GM23338 (cell line): ENCODE data around the gene PLD1.

Experiments used
- CREB1 ChIP-seq: fragments of 250-450 bp; sonication (Bioruptor Pico); IDR thresholded peaks from 2 replicates; pipeline ENCODE4 v1.5.0; 2020; ENCODE audit warnings: low read depth, mild to moderate bottlenecking, moderate library complexity
- EZH2 ChIP-seq: fragments of 200-600 bp; sonication (generic); IDR thresholded peaks from one replicate; pipeline ENCODE4 v1.8.0; 2017; ENCODE audit warnings: antibody characterized with exemption, mild to moderate bottlenecking, low read depth; ENCODE audit not compliant: unreplicated experiment
- EZH2phosphoT487 ChIP-seq: fragments of 200-600 bp; sonication (generic); IDR thresholded peaks from one replicate; pipeline ENCODE4 v1.8.1; 2018; ENCODE audit warnings: antibody characterized with exemption; ENCODE audit not compliant: unreplicated experiment
- JUNB ChIP-seq: IDR thresholded peaks from one replicate; pipeline ENCODE4 v1.6.1; 2016; ENCODE audit warnings: antibody characterized with exemption; ENCODE audit not compliant: unreplicated experiment
- NANOG ChIP-seq: IDR thresholded peaks from 2 replicates; pipeline ENCODE4 v1.6.1; 2016; ENCODE audit warnings: antibody characterized with exemption, borderline replicate concordance
- POLR2AphosphoS5 ChIP-seq: IDR thresholded peaks from 2 replicates; pipeline ENCODE4 v1.6.1; 2016; ENCODE audit warnings: antibody characterized with exemption, low read depth
- STAT1 ChIP-seq: IDR thresholded peaks from one replicate; pipeline ENCODE4 v1.6.1; 2016; ENCODE audit warnings: antibody characterized with exemption; ENCODE audit not compliant: unreplicated experiment
- ZNF114 ChIP-seq: fragments of 250-450 bp; sonication (Bioruptor Pico); IDR thresholded peaks from 2 replicates; pipeline ENCODE4 v1.5.0; 2020; ENCODE audit warnings: mild to moderate bottlenecking, moderate library complexity
- ZNF462 ChIP-seq: fragments of 250-450 bp; sonication (Bioruptor Pico); IDR thresholded peaks from 2 replicates; pipeline ENCODE4 v1.5.0; 2020; ENCODE audit warnings: mild to moderate bottlenecking, moderate library complexity
- TF ChIP-seq, protein P1 (sequence below), 2 experiments: fragments of 200-600 bp in 1 of 2; sonication (generic) in 1 of 2; conservative IDR thresholded peaks; 2 replicates each; pipeline versions ENCODE4 v1.5.1 to v1.6.1; 2016 to 2017; ENCODE audit warnings: antibody characterized with exemption in 2 of 2, low read depth in 2 of 2, mild to moderate bottlenecking in 2 of 2, moderate library complexity in 1 of 2
- TF ChIP-seq, protein P2 (sequence below): IDR thresholded peaks from one replicate; pipeline ENCODE4 v1.6.1; 2018; ENCODE audit warnings: antibody characterized with exemption; ENCODE audit not compliant: unreplicated experiment
- TF ChIP-seq, protein P3 (sequence below): IDR thresholded peaks from 2 replicates; pipeline ENCODE4 v1.6.1; 2016; ENCODE audit warnings: antibody characterized with exemption

GRCh38 chr3:171614318-171614921, 195.9 kb downstream of the PLD1 start:
- TF ChIP-seq, protein P1, sequence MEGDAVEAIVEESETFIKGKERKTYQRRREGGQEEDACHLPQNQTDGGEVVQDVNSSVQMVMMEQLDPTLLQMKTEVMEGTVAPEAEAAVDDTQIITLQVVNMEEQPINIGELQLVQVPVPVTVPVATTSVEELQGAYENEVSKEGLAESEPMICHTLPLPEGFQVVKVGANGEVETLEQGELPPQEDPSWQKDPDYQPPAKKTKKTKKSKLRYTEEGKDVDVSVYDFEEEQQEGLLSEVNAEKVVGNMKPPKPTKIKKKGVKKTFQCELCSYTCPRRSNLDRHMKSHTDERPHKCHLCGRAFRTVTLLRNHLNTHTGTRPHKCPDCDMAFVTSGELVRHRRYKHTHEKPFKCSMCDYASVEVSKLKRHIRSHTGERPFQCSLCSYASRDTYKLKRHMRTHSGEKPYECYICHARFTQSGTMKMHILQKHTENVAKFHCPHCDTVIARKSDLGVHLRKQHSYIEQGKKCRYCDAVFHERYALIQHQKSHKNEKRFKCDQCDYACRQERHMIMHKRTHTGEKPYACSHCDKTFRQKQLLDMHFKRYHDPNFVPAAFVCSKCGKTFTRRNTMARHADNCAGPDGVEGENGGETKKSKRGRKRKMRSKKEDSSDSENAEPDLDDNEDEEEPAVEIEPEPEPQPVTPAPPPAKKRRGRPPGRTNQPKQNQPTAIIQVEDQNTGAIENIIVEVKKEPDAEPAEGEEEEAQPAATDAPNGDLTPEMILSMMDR (conservative IDR thresholded peaks at IDR 0.05; ENCODE audit: low read depth in 2 of 2): peak; percentile 73 to 86
- TF ChIP-seq EZH2 (no peak), STAT1 (no peak), POLR2AphosphoS5 (no peak), EZH2phosphoT487 (no peak), JUNB (no peak), CREB1 (CRISPR knock-in tag) (peak; percentile 45; the same call in 1 of the 2 replicates), ZNF114 (CRISPR knock-in tag) (no peak), NANOG (no peak), ZNF462 (CRISPR knock-in tag) (no peak)
- TF ChIP-seq, protein P2, sequence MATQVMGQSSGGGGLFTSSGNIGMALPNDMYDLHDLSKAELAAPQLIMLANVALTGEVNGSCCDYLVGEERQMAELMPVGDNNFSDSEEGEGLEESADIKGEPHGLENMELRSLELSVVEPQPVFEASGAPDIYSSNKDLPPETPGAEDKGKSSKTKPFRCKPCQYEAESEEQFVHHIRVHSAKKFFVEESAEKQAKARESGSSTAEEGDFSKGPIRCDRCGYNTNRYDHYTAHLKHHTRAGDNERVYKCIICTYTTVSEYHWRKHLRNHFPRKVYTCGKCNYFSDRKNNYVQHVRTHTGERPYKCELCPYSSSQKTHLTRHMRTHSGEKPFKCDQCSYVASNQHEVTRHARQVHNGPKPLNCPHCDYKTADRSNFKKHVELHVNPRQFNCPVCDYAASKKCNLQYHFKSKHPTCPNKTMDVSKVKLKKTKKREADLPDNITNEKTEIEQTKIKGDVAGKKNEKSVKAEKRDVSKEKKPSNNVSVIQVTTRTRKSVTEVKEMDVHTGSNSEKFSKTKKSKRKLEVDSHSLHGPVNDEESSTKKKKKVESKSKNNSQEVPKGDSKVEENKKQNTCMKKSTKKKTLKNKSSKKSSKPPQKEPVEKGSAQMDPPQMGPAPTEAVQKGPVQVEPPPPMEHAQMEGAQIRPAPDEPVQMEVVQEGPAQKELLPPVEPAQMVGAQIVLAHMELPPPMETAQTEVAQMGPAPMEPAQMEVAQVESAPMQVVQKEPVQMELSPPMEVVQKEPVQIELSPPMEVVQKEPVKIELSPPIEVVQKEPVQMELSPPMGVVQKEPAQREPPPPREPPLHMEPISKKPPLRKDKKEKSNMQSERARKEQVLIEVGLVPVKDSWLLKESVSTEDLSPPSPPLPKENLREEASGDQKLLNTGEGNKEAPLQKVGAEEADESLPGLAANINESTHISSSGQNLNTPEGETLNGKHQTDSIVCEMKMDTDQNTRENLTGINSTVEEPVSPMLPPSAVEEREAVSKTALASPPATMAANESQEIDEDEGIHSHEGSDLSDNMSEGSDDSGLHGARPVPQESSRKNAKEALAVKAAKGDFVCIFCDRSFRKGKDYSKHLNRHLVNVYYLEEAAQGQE: no peak
- TF ChIP-seq, protein P3, sequence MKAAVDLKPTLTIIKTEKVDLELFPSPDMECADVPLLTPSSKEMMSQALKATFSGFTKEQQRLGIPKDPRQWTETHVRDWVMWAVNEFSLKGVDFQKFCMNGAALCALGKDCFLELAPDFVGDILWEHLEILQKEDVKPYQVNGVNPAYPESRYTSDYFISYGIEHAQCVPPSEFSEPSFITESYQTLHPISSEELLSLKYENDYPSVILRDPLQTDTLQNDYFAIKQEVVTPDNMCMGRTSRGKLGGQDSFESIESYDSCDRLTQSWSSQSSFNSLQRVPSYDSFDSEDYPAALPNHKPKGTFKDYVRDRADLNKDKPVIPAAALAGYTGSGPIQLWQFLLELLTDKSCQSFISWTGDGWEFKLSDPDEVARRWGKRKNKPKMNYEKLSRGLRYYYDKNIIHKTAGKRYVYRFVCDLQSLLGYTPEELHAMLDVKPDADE: no peak
